GM23338 (cell line): ENCODE measurements around the gene CTNND2.
A peak's percentile ranks its signal among the peaks of the same experiment; 100 is the strongest.

Experiments used
- CTCF ChIP-seq, 2 experiments: fragments of 200-600 bp in 1 of 2; sonication (generic) in 1 of 2; conservative IDR thresholded peaks; 2 replicates each; pipeline versions ENCODE4 v1.5.1 to v1.6.1; 2016 to 2017; ENCODE audit warnings: antibody characterized with exemption in 2 of 2, low read depth in 2 of 2, mild to moderate bottlenecking in 2 of 2, moderate library complexity in 1 of 2
- EZH2 ChIP-seq: fragments of 200-600 bp; sonication (generic); IDR thresholded peaks from one replicate; pipeline ENCODE4 v1.8.0; 2017; ENCODE audit warnings: antibody characterized with exemption, mild to moderate bottlenecking, low read depth; ENCODE audit not compliant: unreplicated experiment
- JUNB ChIP-seq: IDR thresholded peaks from one replicate; pipeline ENCODE4 v1.6.1; 2016; ENCODE audit warnings: antibody characterized with exemption; ENCODE audit not compliant: unreplicated experiment
- POLR2AphosphoS5 ChIP-seq: IDR thresholded peaks from 2 replicates; pipeline ENCODE4 v1.6.1; 2016; ENCODE audit warnings: antibody characterized with exemption, low read depth
- REST ChIP-seq: IDR thresholded peaks from one replicate; pipeline ENCODE4 v1.6.1; 2018; ENCODE audit warnings: antibody characterized with exemption; ENCODE audit not compliant: unreplicated experiment
- ZNF331 ChIP-seq: fragments of 250-450 bp; sonication (Bioruptor Pico); IDR thresholded peaks from 2 replicates; pipeline ENCODE4 v1.5.0; 2020; ENCODE audit warnings: low read depth, mild to moderate bottlenecking, moderate library complexity
- ZNF462 ChIP-seq: fragments of 250-450 bp; sonication (Bioruptor Pico); IDR thresholded peaks from 2 replicates; pipeline ENCODE4 v1.5.0; 2020; ENCODE audit warnings: mild to moderate bottlenecking, moderate library complexity

GRCh38 chr5:11903614-11904264, 507 bp downstream of the CTNND2 start:
- TF ChIP-seq POLR2AphosphoS5 (0 out of 2 replicates have a peak, but pooled peaks have one; percentile 5), CTCF (conservative IDR thresholded peaks at IDR 0.05; ENCODE audit: low read depth in 2 of 2) (no peak; a peak in 1 of 4 replicates), ZNF331 (CRISPR knock-in tag) (no peak), REST (no peak), EZH2 (no peak), JUNB (no peak), ZNF462 (no peak)
